Islet of Langerhans (tissue), 1 donor: Measurements from ENCODE around the gene SH3GLB2.
"Not testable (repeated sequence)": the region's sequence is repeated elsewhere in the genome, so short reads cannot be mapped to it uniquely, and the experiment has no call there.

Experiments used
- FAIRE-seq: peaks from one replicate; lab custom pipeline; 2011; peaks lifted over from hg19 to GRCh38; lab: Jason Lieb, UNC

Gene SH3GLB2

GRCh38 chr9:128995791-128996190, 32.3 kb downstream of the SH3GLB2 start:
- FAIRE-seq = no peak

GRCh38 chr9:128992995-128993394, 35.1 kb downstream of the SH3GLB2 start:
- FAIRE-seq = no peak

GRCh38 chr9:128987805-128988204, 40.3 kb downstream of the SH3GLB2 start:
- FAIRE-seq = no peak

- FAIRE-seq = no peak
Observed at GRCh38 chr9:128986671-128987070, 41.5 kb downstream of the SH3GLB2 start.

- no peak for FAIRE-seq
Observed at GRCh38 chr9:128983536-128983935, 44.6 kb downstream of the SH3GLB2 start.

GRCh38 chr9:128979111-128979510, 49.0 kb downstream of the SH3GLB2 start:
- FAIRE-seq = no peak

- no peak for FAIRE-seq
Observed at GRCh38 chr9:128972956-128973355, 55.2 kb downstream of the SH3GLB2 start.

GRCh38 chr9:128969491-128969890, 58.6 kb downstream of the SH3GLB2 start:
- FAIRE-seq = no peak

- FAIRE-seq = not testable (repeated sequence)
Observed at GRCh38 chr9:128961403-128961802, 66.7 kb downstream of the SH3GLB2 start.
